Chondrocyte (in vitro differentiated cells): Measurements from ENCODE around the gene MDN1. TPM values are rescaled to one million over a fixed set of nuclear protein-coding genes. Genes with fewer than 3 reads are reported as not detected.
"Not testable (repeated sequence)": the region's sequence is repeated elsewhere in the genome, so short reads cannot be mapped to it uniquely, and the experiment has no call there.

Source experiments
- DNase-seq: peaks from one replicate; pipeline ENCODE4 v3.0.0; 2021; ENCODE audit warnings: mixed read lengths, low spot score
- H3K27ac Mint-ChIP-seq: one replicate; pipeline ENCODE4 v1.8.0; 2021; ENCODE audit warnings: mild to moderate bottlenecking, moderate library complexity, mixed read lengths; ENCODE audit not compliant: unreplicated experiment
- H3K27me3 Mint-ChIP-seq: 2 replicates; pipeline ENCODE4 v1.8.0; 2021; ENCODE audit warnings: low read depth, mixed read lengths
- H3K36me3 Mint-ChIP-seq: 2 replicates; pipeline ENCODE4 v1.8.0; 2021; ENCODE audit warnings: low read depth, mixed read lengths
- H3K4me1 Mint-ChIP-seq: 2 replicates; pipeline ENCODE4 v1.8.0; 2021; ENCODE audit warnings: low read depth, mild to moderate bottlenecking, mixed read lengths
- H3K4me3 Mint-ChIP-seq: one replicate; pipeline ENCODE4 v1.8.0; 2021; ENCODE audit warnings: mild to moderate bottlenecking, moderate library complexity, mixed read lengths; ENCODE audit not compliant: unreplicated experiment
- H3K9me3 Mint-ChIP-seq: 2 replicates; pipeline ENCODE4 v1.8.0; 2021; ENCODE audit warnings: low read depth, mixed read lengths
- CTCF ChIP-seq: fragments of 200-600 bp; sonication (generic); IDR thresholded peaks from 2 replicates; pipeline ENCODE4 v1.5.0; 2021; ENCODE audit warnings: antibody characterized with exemption, mild to moderate bottlenecking, moderate library complexity
- total RNA-seq: library from RNA; stranded (reverse); gene quantifications from 3 replicates; pipeline ENCODE4 v1.2.1, GENCODE V29; 2021

Gene MDN1
- total RNA-seq, 1 donor from 2014 or later: 35.8 TPM

GRCh38 chr6:89789980-89790379 lies 29.6 kb downstream of the MDN1 start:
- no peak for TF ChIP-seq CTCF
- H3K27me3 Mint-ChIP-seq: no peaks in the 10 kb centered on the region
- no peak for DNase-seq
- H3K9me3 Mint-ChIP-seq: no peaks in the 10 kb centered on the region
- no peak overlapping the region for H3K27ac Mint-ChIP-seq
- H3K36me3 Mint-ChIP-seq: peaks cover 33% of the 10 kb centered on the region
- H3K4me3 Mint-ChIP-seq: no peak overlapping the region
- H3K4me1 Mint-ChIP-seq: peaks cover 13% of the 10 kb centered on the region

GRCh38 chr6:89787660-89788328 lies 31.8 kb downstream of the MDN1 start:
- Mint-ChIP-seq H3K9me3 (peaks cover 4% of the 10 kb centered on the region), H3K36me3 (peaks cover 39% of the 10 kb centered on the region), H3K27me3 (no peaks in the 10 kb centered on the region), H3K4me1 (no peaks in the 10 kb centered on the region), H3K27ac (no peak overlapping the region), H3K4me3 (no peak overlapping the region)
- TF ChIP-seq CTCF: no peak
- DNase-seq: no peak

- no peaks in the 10 kb centered on the region for H3K4me1 Mint-ChIP-seq
- no peak overlapping the region for H3K4me3 Mint-ChIP-seq
- H3K27me3 Mint-ChIP-seq: no peaks in the 10 kb centered on the region
- no peak for TF ChIP-seq CTCF
- H3K36me3 Mint-ChIP-seq: peaks cover 39% of the 10 kb centered on the region
- no peak for DNase-seq
- no peak overlapping the region for H3K27ac Mint-ChIP-seq
- H3K9me3 Mint-ChIP-seq: peaks cover 4% of the 10 kb centered on the region
Measured at GRCh38 chr6:89786970-89787369, 32.6 kb downstream of the MDN1 start.

GRCh38 chr6:89784838-89785237 lies 34.8 kb downstream of the MDN1 start:
- TF ChIP-seq CTCF: no peak
- Mint-ChIP-seq H3K4me3 (no peak overlapping the region), H3K4me1 (no peaks in the 10 kb centered on the region), H3K27me3 (no peaks in the 10 kb centered on the region), H3K9me3 (peaks cover 4% of the 10 kb centered on the region), H3K27ac (no peak overlapping the region), H3K36me3 (peaks cover 45% of the 10 kb centered on the region)
- no peak for DNase-seq

GRCh38 chr6:89783293-89783692 lies 36.3 kb downstream of the MDN1 start:
- H3K4me3 Mint-ChIP-seq, H3K27me3 Mint-ChIP-seq, H3K4me1 Mint-ChIP-seq, H3K27ac Mint-ChIP-seq, DNase-seq, H3K9me3 Mint-ChIP-seq: not testable (repeated sequence)
- H3K36me3 Mint-ChIP-seq: peaks cover 44% of the 10 kb centered on the region

GRCh38 chr6:89782222-89782621 lies 37.4 kb downstream of the MDN1 start:
- Mint-ChIP-seq H3K9me3 (peaks cover 4% of the 10 kb centered on the region), H3K36me3 (peaks cover 37% of the 10 kb centered on the region)
- TF ChIP-seq CTCF: no peak

More at GRCh38 chr6:89782222-89782621, 37.4 kb downstream of the MDN1 start:
- H3K27ac Mint-ChIP-seq: no peak overlapping the region
- no peaks in the 10 kb centered on the region for H3K4me1 Mint-ChIP-seq
- no peaks in the 10 kb centered on the region for H3K27me3 Mint-ChIP-seq
- DNase-seq: no peak
- no peak overlapping the region for H3K4me3 Mint-ChIP-seq
